GM18873 (cell line): ENCODE data around the gene DIP2C.
"Not testable (repeated sequence)": the region's sequence is repeated elsewhere in the genome, so short reads cannot be mapped to it uniquely, and the experiment has no call there.

Experiments
- ATAC-seq: cut with Tn5 transposase; IDR thresholded peaks from one replicate; pipeline ENCODE4 v1.9.1; 2021; ENCODE audit warnings: mild to moderate bottlenecking, moderate library complexity, moderate number of reproducible peaks; ENCODE audit not compliant: unreplicated experiment, low FRiP score

The DIP2C gene

GRCh38 chr10:603745-604144 lies 85.7 kb downstream of the DIP2C start:
- no peak for ATAC-seq

DNA sequence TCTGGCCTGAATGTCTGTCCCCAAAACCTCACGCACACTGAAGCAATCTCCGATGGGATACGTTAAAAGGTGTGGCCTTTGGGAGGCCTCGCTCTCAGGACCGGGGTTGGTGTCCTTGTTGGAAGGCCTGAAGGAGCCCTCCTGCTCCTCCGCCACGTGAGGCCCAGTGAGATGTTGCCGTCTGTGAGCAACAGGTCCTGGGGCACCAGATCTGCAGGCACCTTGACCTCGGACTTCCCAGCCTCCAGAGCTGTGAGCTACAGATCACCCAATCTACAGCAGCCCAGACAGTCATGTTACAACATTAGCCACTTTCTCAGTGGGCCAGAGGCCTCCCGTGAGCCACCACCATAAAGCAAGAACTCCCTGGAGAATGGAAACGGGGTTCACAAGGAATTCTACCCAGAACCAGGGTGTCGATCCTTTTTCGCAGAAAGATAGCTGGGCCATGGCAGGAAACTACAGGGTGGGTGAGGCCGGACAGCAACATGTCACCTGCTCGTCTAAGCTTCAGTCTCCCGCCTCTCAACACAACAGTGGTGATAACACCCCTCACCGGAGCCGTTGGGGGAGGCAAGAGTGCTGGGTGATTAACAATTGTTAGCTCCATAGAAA lies 87.0 kb downstream of the DIP2C start:
- ATAC-seq: no peak

- no peak for ATAC-seq
Observed at GRCh38 chr10:601660-601963, 87.9 kb downstream of the DIP2C start.

- no peak for ATAC-seq
Observed at GRCh38 chr10:600876-601659, 88.4 kb downstream of the DIP2C start.

- ATAC-seq: no peak
Observed at GRCh38 chr10:600234-600633, 89.2 kb downstream of the DIP2C start.

GRCh38 chr10:599767-600166 lies 89.7 kb downstream of the DIP2C start:
- no peak for ATAC-seq

- ATAC-seq: no peak
Observed at GRCh38 chr10:598415-599170, 90.9 kb downstream of the DIP2C start.

DNA sequence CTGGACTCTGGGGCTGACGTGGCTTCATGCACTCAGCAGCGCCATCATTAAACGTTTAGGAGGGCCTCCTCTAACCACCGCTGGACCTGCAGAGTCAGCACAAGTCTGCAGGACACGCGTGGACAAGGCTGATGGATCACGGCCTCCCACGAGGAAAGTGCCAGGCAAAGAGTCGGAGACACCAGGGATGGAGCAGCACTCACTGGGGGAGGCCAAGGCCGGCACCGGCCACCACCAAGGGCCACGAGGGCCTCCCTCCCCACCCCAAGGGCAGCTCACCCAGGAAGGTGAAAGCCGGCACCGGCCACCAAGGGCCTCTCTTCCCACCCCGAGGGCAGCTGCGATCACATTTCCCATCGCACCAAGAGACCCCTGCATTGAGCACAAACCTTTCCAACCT lies 91.5 kb downstream of the DIP2C start:
- no peak for ATAC-seq

GRCh38 chr10:596725-597345 lies 92.6 kb downstream of the DIP2C start:
- ATAC-seq: no peak

- not testable (repeated sequence) for ATAC-seq
Observed at GRCh38 chr10:596131-596530, 93.3 kb downstream of the DIP2C start.

- no peak for ATAC-seq
Observed at GRCh38 chr10:595473-595872, 94.0 kb downstream of the DIP2C start.

DNA sequence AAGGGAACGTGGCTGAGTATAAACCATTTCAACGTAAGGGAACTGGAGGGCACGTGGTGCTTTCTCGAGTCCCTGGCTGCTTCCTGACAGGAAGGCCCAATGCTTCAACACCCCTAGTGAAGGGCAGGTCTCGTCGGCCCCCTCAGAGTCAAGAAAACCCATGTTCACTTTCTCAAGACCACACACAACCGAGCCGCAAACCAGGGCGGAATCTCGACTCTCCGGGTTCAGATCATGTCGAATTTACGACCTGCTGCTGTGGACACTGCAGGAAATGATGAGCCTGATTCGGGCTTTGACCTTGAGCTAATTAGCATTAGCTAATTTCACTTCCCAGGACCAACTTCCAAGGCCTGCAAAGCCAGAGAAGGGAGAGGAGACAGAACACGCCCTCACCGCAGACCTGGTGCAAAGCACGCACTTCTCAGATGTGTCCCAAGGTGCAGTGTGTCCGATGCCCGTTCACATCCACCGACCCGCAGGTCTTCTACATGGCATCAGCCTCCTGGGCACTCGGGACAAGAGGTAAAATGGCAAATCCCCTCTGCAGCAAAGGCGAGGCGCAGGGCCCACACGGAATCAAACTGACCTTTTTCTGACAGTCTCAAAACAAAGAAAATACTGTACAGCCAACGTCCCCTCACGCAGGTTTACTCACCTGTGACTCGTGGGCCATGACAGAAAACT lies 94.7 kb downstream of the DIP2C start:
- ATAC-seq: no peak

- ATAC-seq: no peak
Observed at GRCh38 chr10:593901-594457, 95.5 kb downstream of the DIP2C start.

GRCh38 chr10:593421-593820 lies 96.0 kb downstream of the DIP2C start:
- ATAC-seq: no peak

GRCh38 chr10:593016-593415 lies 96.5 kb downstream of the DIP2C start:
- no peak for ATAC-seq

GRCh38 chr10:591646-592045 lies 97.8 kb downstream of the DIP2C start:
- no peak for ATAC-seq

DNA sequence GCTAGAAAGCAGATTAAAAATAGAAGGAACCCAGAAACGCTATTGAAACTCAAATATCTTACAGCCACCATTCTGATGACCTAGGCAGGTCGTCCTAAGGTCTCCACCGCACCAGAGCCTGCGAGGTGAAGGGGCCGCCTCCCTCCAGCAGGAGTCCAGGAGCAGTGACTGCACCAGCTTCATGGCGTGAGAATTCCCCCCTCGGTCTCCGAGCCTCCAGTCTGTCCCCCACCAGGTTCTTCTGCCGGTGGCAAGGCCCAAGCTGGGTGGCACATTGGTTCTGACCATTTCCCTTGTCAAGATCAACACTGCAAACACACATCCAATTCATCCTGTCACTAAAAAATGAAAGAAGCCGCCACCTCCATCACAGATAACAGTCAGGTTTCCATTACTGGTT lies 98.7 kb downstream of the DIP2C start:
- no peak for ATAC-seq

GRCh38 chr10:589961-590680 lies 99.3 kb downstream of the DIP2C start:
- ATAC-seq: no peak

- ATAC-seq: no peak
Observed at GRCh38 chr10:588246-589165, 101.0 kb downstream of the DIP2C start.
